Naive B cell (primary cell): ENCODE measurements around the gene ALDOC. TPM values are rescaled to one million over a fixed set of nuclear protein-coding genes. Genes with fewer than 3 reads are reported as not detected.
"Not testable (repeated sequence)": the region's sequence is repeated elsewhere in the genome, so short reads cannot be mapped to it uniquely, and the experiment has no call there.

Experiments
- ATAC-seq, 2 donors: fragments of 150-1000 bp; cut with Tn5 transposase; 2 replicates each; pipeline ENCODE4 v1.10.0; 2021; ENCODE audit warnings: low read depth in 2 of 2, mild to moderate bottlenecking in 2 of 2, moderate library complexity in 2 of 2
- DNase-seq: peaks from one replicate; pipeline ENCODE4 v3.0.0; 2022
- H3K27ac Mint-ChIP-seq, 6 donors: one replicate each; pipeline ENCODE4 v1.8.0; 2020 to 2022; ENCODE audit warnings: mild to moderate bottlenecking in 6 of 6, mixed read lengths in 6 of 6, moderate library complexity in 5 of 6, inconsistent platforms in 2 of 6
- H3K27me3 Mint-ChIP-seq, 3 donors: one replicate each; pipeline ENCODE4 v1.8.0; 2021 to 2022; ENCODE audit warnings: mixed read lengths in 3 of 3, mild to moderate bottlenecking in 1 of 3
- H3K36me3 Mint-ChIP-seq, 2 donors: one replicate each; pipeline ENCODE4 v1.8.0; 2020 to 2022; ENCODE audit warnings: mixed read lengths in 2 of 2, inconsistent platforms in 1 of 2, mild to moderate bottlenecking in 1 of 2
- H3K4me1 Mint-ChIP-seq, 3 donors: one replicate each; pipeline ENCODE4 v1.8.0; 2020 to 2022; ENCODE audit warnings: mixed read lengths in 3 of 3, inconsistent platforms in 1 of 3, mild to moderate bottlenecking in 1 of 3, moderate library complexity in 1 of 3
- H3K4me3 Mint-ChIP-seq, 8 donors: one replicate each; pipeline ENCODE4 v1.8.0; 2020 to 2022; ENCODE audit warnings: mild to moderate bottlenecking in 8 of 8, mixed read lengths in 8 of 8, moderate library complexity in 8 of 8, inconsistent platforms in 2 of 8
- H3K9me3 Mint-ChIP-seq, 7 donors: one replicate each; pipeline ENCODE4 v1.8.0; 2020 to 2022; ENCODE audit warnings: mixed read lengths in 7 of 7, mild to moderate bottlenecking in 5 of 7, inconsistent platforms in 2 of 7, moderate library complexity in 1 of 7
- polyA plus RNA-seq, 6 donors: library from polyadenylated mRNA; unstranded; fragments of 300-500 nt; fragmentation: Illumina TruSeq; gene quantifications; one replicate each; pipeline ENCODE4 v1.2.3, GENCODE V29; 2021; ENCODE audit warnings: low read depth in 6 of 6

The ALDOC gene
- polyA plus RNA-seq, 6 donors from 2014 or later: 30.6 to 67.9 (median 48.3) TPM

- H3K36me3 Mint-ChIP-seq: peaks cover 0 to 4% of the 10 kb centered on the region in 2 donors
- DNase-seq: no peak
- peak overlapping the region in 3 of 8 donors; percentile 83 to 89 (median 86) for H3K4me3 Mint-ChIP-seq
- ATAC-seq: no peak
- H3K9me3 Mint-ChIP-seq: no peaks in the 10 kb centered on the region
- peaks cover 19 to 25% (median 23%) of the 10 kb centered on the region in 3 donors for H3K4me1 Mint-ChIP-seq
- H3K27ac Mint-ChIP-seq: peak overlapping the region in 2 of 6 donors; percentile 91 to 93
- no peaks in the 10 kb centered on the region for H3K27me3 Mint-ChIP-seq
These were observed 750 bp upstream of the ALDOC start for GRCh38 chr17:28577466-28577824.

GRCh38 chr17:28576016-28576415 is 679 bp downstream of the ALDOC start:
- not testable (repeated sequence) for ATAC-seq, H3K36me3 Mint-ChIP-seq, H3K9me3 Mint-ChIP-seq, H3K27me3 Mint-ChIP-seq, DNase-seq
- Mint-ChIP-seq H3K4me1 (peaks cover 25 to 34% (median 33%) of the 10 kb centered on the region in 3 donors), H3K27ac (peak overlapping the region in 5 of 6 donors; percentile 24 to 91 (median 72)), H3K4me3 (peak overlapping the region; percentile 80 to 99 (median 88))

- H3K27me3 Mint-ChIP-seq: no peaks in the 10 kb centered on the region
- no peak overlapping the region for H3K27ac Mint-ChIP-seq
- H3K4me3 Mint-ChIP-seq: peak overlapping the region in 3 of 8 donors; percentile 50 to 99 (median 80)
- ATAC-seq (no peak), DNase-seq (no peak)
- H3K9me3 Mint-ChIP-seq: no peaks in the 10 kb centered on the region
- H3K4me1 Mint-ChIP-seq: peaks cover 31 to 42% (median 39%) of the 10 kb centered on the region in 3 donors
- peaks cover 0 to 4% of the 10 kb centered on the region in 2 donors for H3K36me3 Mint-ChIP-seq
These were observed 1.4 kb downstream of the ALDOC start for GRCh38 chr17:28575126-28575795.

- Mint-ChIP-seq H3K4me1 (peaks cover 37 to 49% (median 46%) of the 10 kb centered on the region in 3 donors), H3K27ac (peak overlapping the region in 1 of 6 donors; percentile 70), H3K27me3 (no peaks in the 10 kb centered on the region), H3K9me3 (no peaks in the 10 kb centered on the region), H3K36me3 (peaks cover 0 to 4% of the 10 kb centered on the region in 2 donors), H3K4me3 (peak overlapping the region in 2 of 8 donors; percentile 28 to 99)
- ATAC-seq (no peak), DNase-seq (no peak)
These were observed 2.2 kb downstream of the ALDOC start for GRCh38 chr17:28574526-28574925.

- DNase-seq: no peak
- Mint-ChIP-seq H3K27me3 (no peaks in the 10 kb centered on the region), H3K4me3 (peak overlapping the region in 5 of 8 donors; percentile 28 to 99 (median 47)), H3K9me3 (no peaks in the 10 kb centered on the region), H3K4me1 (peaks cover 39 to 54% (median 48%) of the 10 kb centered on the region in 3 donors), H3K36me3 (peaks cover 0 to 4% of the 10 kb centered on the region in 2 donors), H3K27ac (peak overlapping the region in 1 of 6 donors; percentile 11)
- ATAC-seq: no peak
These were observed 2.7 kb downstream of the ALDOC start for GRCh38 chr17:28573966-28574480.

- Mint-ChIP-seq H3K4me1 (peaks cover 40 to 59% (median 52%) of the 10 kb centered on the region in 3 donors), H3K9me3 (no peaks in the 10 kb centered on the region), H3K36me3 (peaks cover 0 to 4% of the 10 kb centered on the region in 2 donors), H3K4me3 (peak overlapping the region in 3 of 8 donors; percentile 10 to 99 (median 63)), H3K27me3 (no peaks in the 10 kb centered on the region), H3K27ac (peak overlapping the region in 1 of 6 donors; percentile 15)
- DNase-seq (no peak), ATAC-seq (no peak)
These were observed 3.2 kb downstream of the ALDOC start for GRCh38 chr17:28573521-28573920.

- Mint-ChIP-seq H3K36me3 (peaks cover 0 to 4% of the 10 kb centered on the region in 2 donors), H3K27me3 (no peaks in the 10 kb centered on the region), H3K4me1 (peaks cover 45 to 64% (median 57%) of the 10 kb centered on the region in 3 donors), H3K9me3 (no peaks in the 10 kb centered on the region), H3K4me3 (peak overlapping the region in 5 of 8 donors; percentile 10 to 99 (median 92)), H3K27ac (peak overlapping the region in 2 of 6 donors; percentile 12 to 34)
- no peak for DNase-seq
- no peak for ATAC-seq
These were observed 3.7 kb downstream of the ALDOC start for GRCh38 chr17:28573040-28573380.

GRCh38 chr17:28572259-28573039 is 4.2 kb downstream of the ALDOC start:
- peaks cover 51 to 67% (median 63%) of the 10 kb centered on the region in 3 donors for H3K4me1 Mint-ChIP-seq
- no peak for DNase-seq

GRCh38 chr17:28571361-28572122 is 5.2 kb downstream of the ALDOC start, which contains the start of gene PIGS:
TSS of gene PIGS (minus strand) at chr17:28571524. CDS start at chr17:28571496, 28 bp downstream.
- peak; percentile 89 to 92 for ATAC-seq
- Mint-ChIP-seq H3K27ac (peak within 1 kb of the TSS; percentile 88 to 96 (median 94)), H3K4me3 (peak within 1 kb of the TSS; percentile 92 to 99 (median 96)), H3K27me3 (no peaks in the 10 kb centered on the region), H3K4me1 (peaks cover 51 to 68% (median 63%) of the 10 kb centered on the region in 3 donors), H3K9me3 (no peaks in the 10 kb centered on the region), H3K36me3 (peaks cover 0 to 4% of the 10 kb centered on the region in 2 donors)
- DNase-seq: peak; percentile 89

More at GRCh38 chr17:28572259-28573039, 4.2 kb downstream of the ALDOC start:
- Mint-ChIP-seq H3K27ac (peak overlapping the region in 5 of 6 donors; percentile 33 to 95 (median 89)), H3K27me3 (no peaks in the 10 kb centered on the region), H3K9me3 (no peaks in the 10 kb centered on the region), H3K36me3 (peaks cover 0 to 4% of the 10 kb centered on the region in 2 donors), H3K4me3 (peak overlapping the region; percentile 92 to 99 (median 96))
- no peak for ATAC-seq

GRCh38 chr17:28570716-28571360 is 5.9 kb downstream of the ALDOC start:
- H3K27me3 Mint-ChIP-seq: no peaks in the 10 kb centered on the region
- peaks cover 45 to 64% (median 56%) of the 10 kb centered on the region in 3 donors for H3K4me1 Mint-ChIP-seq
- ATAC-seq (peak; percentile 19 to 20), DNase-seq (no peak)
- H3K9me3 Mint-ChIP-seq: no peaks in the 10 kb centered on the region
- H3K36me3 Mint-ChIP-seq: peaks cover 0 to 4% of the 10 kb centered on the region in 2 donors
- peak overlapping the region; percentile 92 to 99 (median 96) for H3K4me3 Mint-ChIP-seq
- peak overlapping the region; percentile 78 to 96 (median 94) for H3K27ac Mint-ChIP-seq

GRCh38 chr17:28569446-28569845 is 7.2 kb downstream of the ALDOC start:
- Mint-ChIP-seq H3K27me3 (no peaks in the 10 kb centered on the region), H3K27ac (peak overlapping the region in 2 of 6 donors; percentile 31 to 40), H3K4me1 (peaks cover 43 to 74% (median 55%) of the 10 kb centered on the region in 3 donors), H3K9me3 (no peaks in the 10 kb centered on the region), H3K36me3 (peaks cover 0 to 4% of the 10 kb centered on the region in 2 donors), H3K4me3 (peak overlapping the region in 7 of 8 donors; percentile 1 to 99 (median 96))
- ATAC-seq: no peak
- no peak for DNase-seq

GRCh38 chr17:28567604-28568003 is 9.1 kb downstream of the ALDOC start:
- peak overlapping the region; percentile 41 to 89 (median 86) for H3K4me3 Mint-ChIP-seq
- DNase-seq (peak; percentile 71), ATAC-seq (peak; percentile 63 to 70)
- H3K27me3 Mint-ChIP-seq: no peaks in the 10 kb centered on the region
- H3K4me1 Mint-ChIP-seq: peaks cover 43 to 76% (median 48%) of the 10 kb centered on the region in 3 donors
- H3K27ac Mint-ChIP-seq: peak overlapping the region; percentile 27 to 97 (median 92)
- no peaks in the 10 kb centered on the region for H3K9me3 Mint-ChIP-seq
- no peaks in the 10 kb centered on the region for H3K36me3 Mint-ChIP-seq
